ENCODE results near the gene SPATA2. TPM values are rescaled to one million over a fixed set of nuclear protein-coding genes. Genes with fewer than 3 reads are reported as not detected.

SPATA2 gene, protein sequence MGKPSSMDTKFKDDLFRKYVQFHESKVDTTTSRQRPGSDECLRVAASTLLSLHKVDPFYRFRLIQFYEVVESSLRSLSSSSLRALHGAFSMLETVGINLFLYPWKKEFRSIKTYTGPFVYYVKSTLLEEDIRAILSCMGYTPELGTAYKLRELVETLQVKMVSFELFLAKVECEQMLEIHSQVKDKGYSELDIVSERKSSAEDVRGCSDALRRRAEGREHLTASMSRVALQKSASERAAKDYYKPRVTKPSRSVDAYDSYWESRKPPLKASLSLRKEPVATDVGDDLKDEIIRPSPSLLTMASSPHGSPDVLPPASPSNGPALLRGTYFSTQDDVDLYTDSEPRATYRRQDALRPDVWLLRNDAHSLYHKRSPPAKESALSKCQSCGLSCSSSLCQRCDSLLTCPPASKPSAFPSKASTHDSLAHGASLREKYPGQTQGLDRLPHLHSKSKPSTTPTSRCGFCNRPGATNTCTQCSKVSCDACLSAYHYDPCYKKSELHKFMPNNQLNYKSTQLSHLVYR
- 3.3 and 3.7 TPM in 2 replicates for total RNA-seq

DNA sequence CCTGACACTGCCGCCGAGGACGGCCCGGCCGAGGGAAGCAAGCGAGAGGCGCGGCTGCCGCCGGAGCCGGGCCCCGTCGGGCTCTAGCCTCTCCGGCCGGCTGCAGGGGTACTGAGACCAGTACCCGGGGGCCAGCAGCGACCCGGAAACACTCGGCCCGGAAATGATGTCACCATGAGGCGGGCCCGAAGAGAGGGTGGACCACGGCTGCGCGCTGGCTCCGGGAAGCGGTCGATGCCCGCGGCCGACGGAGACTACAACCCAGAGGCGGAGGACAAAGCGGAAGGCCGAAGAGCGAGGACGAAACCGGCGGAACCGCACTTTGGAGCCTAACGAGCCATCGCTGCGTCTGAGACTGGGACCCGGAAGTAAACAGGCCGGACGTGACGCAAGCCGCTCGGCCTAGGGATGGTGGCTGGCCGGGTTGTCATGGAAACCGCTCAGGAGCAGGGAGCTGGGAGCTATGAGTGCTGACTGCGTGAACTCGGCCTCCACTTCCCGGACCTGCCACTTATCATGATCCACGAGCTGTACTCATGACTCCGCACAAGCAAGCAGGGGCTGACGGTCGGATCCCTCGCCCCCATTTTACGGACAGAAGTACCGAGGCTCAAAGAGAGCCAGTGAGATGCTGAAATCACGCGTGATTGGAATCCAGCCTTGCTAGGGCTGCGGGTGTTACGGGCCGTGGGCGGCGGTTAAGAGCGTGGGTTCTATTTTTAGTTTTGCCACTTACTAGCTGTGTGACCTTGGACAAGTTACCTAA, at the start of gene SPATA2:
Gene SPATA2, minus strand, starts transcription at position 150 of the 766 bp plus-strand sequence. CDS start 7,039 bp downstream, outside the sequence.

DNA sequence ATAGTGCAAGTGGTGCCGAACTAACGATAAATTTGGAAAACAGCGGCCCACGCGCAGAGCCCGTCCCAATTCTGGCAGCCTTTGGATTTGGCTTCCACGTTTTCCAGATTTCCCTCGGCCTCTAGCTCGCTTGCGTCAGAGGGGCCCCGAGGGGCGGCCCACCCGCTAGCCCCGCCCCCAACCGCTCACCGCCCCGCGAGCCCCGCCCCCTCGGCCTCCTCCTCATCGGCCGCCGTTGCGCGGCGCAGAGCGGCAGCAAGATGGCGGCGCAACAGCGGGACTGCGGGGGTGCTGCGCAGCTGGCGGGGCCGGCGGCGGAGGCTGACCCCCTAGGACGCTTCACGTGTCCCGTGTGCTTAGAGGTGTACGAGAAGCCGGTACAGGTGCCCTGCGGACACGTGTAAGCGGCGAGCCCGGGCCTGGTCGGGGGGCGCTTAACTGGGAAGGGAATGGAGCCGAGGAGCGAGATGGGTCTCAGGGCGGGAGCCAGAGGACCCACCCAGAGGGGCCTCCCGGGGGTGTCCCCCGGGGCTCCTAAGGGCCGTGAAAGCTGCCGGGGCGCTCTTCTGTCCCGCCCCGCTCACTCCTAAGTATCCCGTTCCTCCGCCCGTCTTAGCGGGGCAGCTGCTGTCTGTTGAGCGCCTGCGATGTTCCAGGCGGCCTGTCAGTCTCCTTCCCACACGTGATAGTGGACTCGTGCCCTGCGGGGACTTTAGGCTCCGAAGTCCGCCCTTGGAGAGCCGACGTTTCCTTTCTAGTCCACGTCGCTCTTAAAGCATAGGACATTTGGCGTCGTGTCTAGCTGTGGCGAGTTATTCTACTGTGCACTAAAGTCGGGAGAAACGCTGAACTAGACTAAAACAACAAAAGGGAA, 21.1 kb upstream of the SPATA2 start, which contains the start of gene RNF114:
Gene RNF114, plus strand, starts transcription at position 245 of the 874 bp plus-strand sequence. Its CDS starts 16 bp downstream, at position 261.

Other genes starting within 250 kb of the SPATA2 start
- 31.0 and 56.9 TPM in 2 replicates for gene B4GALT5, start 201.7 kb downstream of the SPATA2 start, total RNA-seq
- 4.9 and 7.9 TPM in 2 replicates for gene SLC9A8, start 102.7 kb downstream of the SPATA2 start, total RNA-seq
- 142 and 163 TPM in 2 replicates for gene RNF114, start 20.9 kb upstream of the SPATA2 start, total RNA-seq
- gene SNAI1, start 67.5 kb upstream of the SPATA2 start, total RNA-seq: 4.2 and 6.0 TPM in 2 replicates
- gene UBE2V1, start 197.6 kb upstream of the SPATA2 start, total RNA-seq: 51.8 and 58.5 TPM in 2 replicates
- 55.8 and 58.0 TPM in 2 replicates for gene PEDS1, start 238.2 kb upstream of the SPATA2 start, total RNA-seq